HEK293 (cell line): ENCODE data around the gene GPSM1.

ENCODE experiments used
- CTCF ChIA-PET: fragments of 350-600 bp; formaldehyde crosslinking; extraction: SDS; loops from one replicate; lab custom pipeline; 2021; ENCODE audit warnings: antibody characterized with exemption; lab: Yijun Ruan, JAX
- POLR2A ChIA-PET: fragments of 300-600 bp; formaldehyde crosslinking; extraction: SDS; loops from one replicate; lab custom pipeline; 2020; ENCODE audit warnings: antibody characterized with exemption, inconsistent platforms; lab: Yijun Ruan, JAX
- H3K27ac ChIP-seq: fragments of 200-500 bp; sonication (Bioruptor generic); 2 replicates; pipeline ENCODE4 v1.5.1; 2014; ENCODE audit warnings: low read depth, low read length, control low read depth, inconsistent platforms; ENCODE audit errors: extremely low read depth
- H3K36me3 ChIP-seq, 2 experiments: fragments of 200-500 bp in 1 of 2; sonication (Bioruptor generic) in 1 of 2; 1 replicate in 1 of 2; 2 replicates in 1 of 2; pipeline ENCODE4 v1.5.1; 2014 to 2017; ENCODE audit warnings: inconsistent platforms in 2 of 2, low read length in 2 of 2; ENCODE audit not compliant: control insufficient read depth in 2 of 2, insufficient read depth in 1 of 2
- H3K4me1 ChIP-seq: fragments of 200-500 bp; sonication (Bioruptor generic); 2 replicates; pipeline ENCODE4 v1.5.1; 2014; ENCODE audit warnings: mild to moderate bottlenecking, low read length, inconsistent platforms; ENCODE audit not compliant: control insufficient read depth, insufficient read depth
- H3K4me3 ChIP-seq: 2 replicates; pipeline ENCODE4 v1.5.1; 2011; ENCODE audit warnings: low read depth, mild to moderate bottlenecking, control low read depth, low read length, moderate library complexity
- H3K9me3 ChIP-seq: fragments of 200-500 bp; sonication (Bioruptor generic); 2 replicates; pipeline ENCODE4 v1.5.1; 2014; ENCODE audit warnings: low read depth, low read length, inconsistent platforms; ENCODE audit not compliant: control insufficient read depth, insufficient read depth
- AEBP2 ChIP-seq: fragments of 450-650 bp; formaldehyde crosslinking; IDR thresholded peaks from 2 replicates; pipeline ENCODE4 v1.5.1; 2016; ENCODE audit warnings: missing biosample characterization, missing genetic modification characterization, borderline replicate concordance
- KLF8 ChIP-seq: fragments of 450-650 bp; formaldehyde crosslinking; IDR thresholded peaks from 2 replicates; pipeline ENCODE4 v1.5.1; 2016; ENCODE audit warnings: missing biosample characterization, missing genetic modification characterization
- YY2 ChIP-seq: fragments of 450-650 bp; formaldehyde crosslinking; IDR thresholded peaks from 2 replicates; pipeline ENCODE4 v1.5.1; 2016; ENCODE audit warnings: missing biosample characterization, missing genetic modification characterization
- ZBTB11 ChIP-seq: fragments of 450-650 bp; formaldehyde crosslinking; conservative IDR thresholded peaks from 2 replicates; pipeline ENCODE4 v1.5.1; 2016; ENCODE audit warnings: low read depth, missing biosample characterization, missing genetic modification characterization
- ZBTB44 ChIP-seq: fragments of 450-650 bp; IDR thresholded peaks from 2 replicates; pipeline ENCODE4 v1.5.1; 2018; ENCODE audit warnings: missing biosample characterization, mild to moderate bottlenecking, missing genetic modification characterization
- ZFP41 ChIP-seq: fragments of 450-650 bp; formaldehyde crosslinking; IDR thresholded peaks from 2 replicates; pipeline ENCODE4 v1.5.1; 2016; ENCODE audit warnings: missing biosample characterization, missing genetic modification characterization, borderline replicate concordance
- ZNF16 ChIP-seq: fragments of 450-650 bp; formaldehyde crosslinking; IDR thresholded peaks from 2 replicates; pipeline ENCODE4 v1.5.1; 2016; ENCODE audit warnings: low read depth, missing biosample characterization, missing genetic modification characterization
- ZNF19 ChIP-seq: fragments of 450-650 bp; formaldehyde crosslinking; IDR thresholded peaks from 2 replicates; pipeline ENCODE4; 2016; ENCODE audit warnings: missing biosample characterization, missing genetic modification characterization, low read depth
- ZNF223 ChIP-seq: fragments of 450-650 bp; formaldehyde crosslinking; IDR thresholded peaks from 2 replicates; pipeline ENCODE4 v1.5.1; 2016; ENCODE audit warnings: missing biosample characterization, missing genetic modification characterization
- ZNF280D ChIP-seq: fragments of 450-650 bp; formaldehyde crosslinking; IDR thresholded peaks from 2 replicates; pipeline ENCODE4 v1.5.1; 2016; ENCODE audit warnings: missing biosample characterization, missing genetic modification characterization
- ZNF366 ChIP-seq: fragments of 450-650 bp; formaldehyde crosslinking; conservative IDR thresholded peaks from 2 replicates; pipeline ENCODE4 v1.5.1; 2016; ENCODE audit warnings: missing biosample characterization, missing genetic modification characterization
- ZNF391 ChIP-seq: fragments of 450-650 bp; formaldehyde crosslinking; IDR thresholded peaks from 2 replicates; pipeline ENCODE4 v1.5.1; 2016; ENCODE audit warnings: low read depth, missing biosample characterization, missing genetic modification characterization, borderline replicate concordance
- ZNF473 ChIP-seq: fragments of 450-650 bp; formaldehyde crosslinking; IDR thresholded peaks from 2 replicates; pipeline ENCODE4 v1.5.1; 2017; ENCODE audit warnings: missing biosample characterization, missing genetic modification characterization
- ZNF514 ChIP-seq: fragments of 450-650 bp; formaldehyde crosslinking; IDR thresholded peaks from 2 replicates; pipeline ENCODE4 v1.5.1; 2016; ENCODE audit warnings: missing biosample characterization, missing genetic modification characterization
- ZNF521 ChIP-seq: fragments of 450-650 bp; formaldehyde crosslinking; IDR thresholded peaks from 2 replicates; pipeline ENCODE4 v1.5.1; 2017; ENCODE audit warnings: missing biosample characterization, mild to moderate bottlenecking, missing genetic modification characterization
- ZNF660 ChIP-seq: fragments of 450-650 bp; IDR thresholded peaks from 2 replicates; pipeline ENCODE4 v1.5.1; 2018; ENCODE audit warnings: missing biosample characterization, mild to moderate bottlenecking, missing genetic modification characterization
- ZNF692 ChIP-seq: fragments of 450-650 bp; formaldehyde crosslinking; IDR thresholded peaks from 2 replicates; pipeline ENCODE4 v1.5.1; 2016; ENCODE audit warnings: missing biosample characterization, missing genetic modification characterization
- ZNF701 ChIP-seq: fragments of 450-650 bp; formaldehyde crosslinking; IDR thresholded peaks from 2 replicates; pipeline ENCODE4 v1.5.1; 2016; ENCODE audit warnings: missing biosample characterization, missing genetic modification characterization
- ZNF704 ChIP-seq: fragments of 450-650 bp; formaldehyde crosslinking; IDR thresholded peaks from 2 replicates; pipeline ENCODE4 v1.5.1; 2016; ENCODE audit warnings: missing biosample characterization, missing genetic modification characterization
- ZNF830 ChIP-seq: fragments of 450-650 bp; IDR thresholded peaks from 2 replicates; pipeline ENCODE4 v1.5.0; 2018; ENCODE audit warnings: missing biosample characterization, missing genetic modification characterization, low read depth, mild to moderate bottlenecking, moderate library complexity
- ZSCAN23 ChIP-seq: fragments of 450-650 bp; formaldehyde crosslinking; IDR thresholded peaks from 2 replicates; pipeline ENCODE4 v1.5.1; 2016; ENCODE audit warnings: missing biosample characterization, missing genetic modification characterization

The GPSM1 gene

GRCh38 chr9:136312009-136312375, 15.3 kb upstream of the GPSM1 start:
- no peaks in the 10 kb centered on the region for H3K36me3 ChIP-seq
- POLR2A ChIA-PET = interaction anchor here (0.8 kb wide), 1 partner anchor 45 kb away, joined by 3 read pairs; no protein-coding TSS in a partner anchor

GRCh38 chr9:136312436-136312835, 14.9 kb upstream of the GPSM1 start:
- CTCF ChIA-PET = interaction anchor here (0.6 to 3.7 kb wide), 18 partner anchors 9 to 326 kb away, joined by 3 to 30 read pairs (median 4); partner anchors contain the start of gene DNLZ
- Histone ChIP-seq H3K4me3 (no peak overlapping the region), H3K36me3 (no peaks in the 10 kb centered on the region), H3K4me1 (no peaks in the 10 kb centered on the region), H3K27ac (no peak overlapping the region), H3K9me3 (no peaks in the 10 kb centered on the region)
- POLR2A ChIA-PET = no interaction called here
- TF ChIP-seq KLF8 (no peak), ZNF473 (no peak), ZNF514 (tag by site-specific recombination) (no peak), ZBTB11 (tag by site-specific recombination) (no peak), ZBTB44 (tag by site-specific recombination) (no peak)

More at GRCh38 chr9:136312009-136312375, 15.3 kb upstream of the GPSM1 start:
- Histone ChIP-seq H3K27ac (no peak overlapping the region), H3K4me3 (no peak overlapping the region)
- CTCF ChIA-PET = interaction anchor here (0.5 to 3.7 kb wide), 13 partner anchors 9 to 322 kb away, joined by 3 to 30 read pairs (median 4); partner anchors contain the start of gene DNLZ
- TF ChIP-seq ZFP41 (tag by site-specific recombination) (no peak), ZNF19 (tag by site-specific recombination) (no peak), ZNF692 (tag by site-specific recombination) (no peak), AEBP2 (no peak), ZNF366 (tag by site-specific recombination) (no peak), ZNF704 (tag by site-specific recombination) (no peak), ZNF16 (tag by site-specific recombination) (no peak), ZNF391 (tag by site-specific recombination) (no peak), YY2 (tag by site-specific recombination) (no peak), ZSCAN23 (no peak), ZNF830 (tag by site-specific recombination) (no peak), ZNF280D (no peak), ZNF223 (tag by site-specific recombination) (no peak), ZNF521 (tag by site-specific recombination) (no peak), ZNF660 (tag by site-specific recombination) (no peak), ZNF701 (tag by site-specific recombination) (no peak)
- TF ChIP-seq, all 188 proteins: peak for 0
- no peaks in the 10 kb centered on the region for H3K9me3 ChIP-seq
- H3K4me1 ChIP-seq = no peaks in the 10 kb centered on the region
